Epithelial cell of prostate (primary cell): ENCODE results near the gene THBS4.
A peak's percentile ranks its signal among the peaks of the same experiment; 100 is the strongest.
"Not testable (repeated sequence)": the region's sequence is repeated elsewhere in the genome, so short reads cannot be mapped to it uniquely, and the experiment has no call there.

Experiments used
- DNase-seq: peaks from one replicate; pipeline ENCODE4 v3.0.0-alpha.2; 2011; ENCODE audit warnings: low read depth, low spot score
- H3K27ac ChIP-seq: fragments of 450-650 bp; 2 replicates; pipeline ENCODE4 v1.5.1; 2017; ENCODE audit warnings: mild to moderate bottlenecking

Gene THBS4

GRCh38 chr5:80072103-80073073, 37.2 kb downstream of the THBS4 start:
- DNase-seq: no peak
- H3K27ac ChIP-seq: no peak overlapping the region

- H3K27ac ChIP-seq: no peak overlapping the region
Observed at GRCh38 chr5:80076131-80077050, 41.2 kb downstream of the THBS4 start.

GRCh38 chr5:80077051-80077714, 42.0 kb downstream of the THBS4 start:
- H3K27ac ChIP-seq: no peak overlapping the region
- no peak for DNase-seq

More at GRCh38 chr5:80076131-80077050, 41.2 kb downstream of the THBS4 start:
- no peak for DNase-seq

- DNase-seq: no peak
- no peak overlapping the region for H3K27ac ChIP-seq
Observed at GRCh38 chr5:80078921-80079320, 43.8 kb downstream of the THBS4 start.

- H3K27ac ChIP-seq: no peak overlapping the region
- DNase-seq: no peak
Observed at GRCh38 chr5:80082281-80082680, 47.1 kb downstream of the THBS4 start.

- H3K27ac ChIP-seq: no peak overlapping the region
- no peak for DNase-seq
Observed at GRCh38 chr5:80082731-80083100, 47.6 kb downstream of the THBS4 start.

GRCh38 chr5:80083101-80083890, 48.1 kb downstream of the THBS4 start:
- no peak overlapping the region for H3K27ac ChIP-seq
- DNase-seq: peak; percentile 12

GRCh38 chr5:80090884-80091166, 55.7 kb downstream of the THBS4 start:
- no peak for DNase-seq
- no peak overlapping the region for H3K27ac ChIP-seq

- H3K27ac ChIP-seq, DNase-seq: not testable (repeated sequence)
Observed at GRCh38 chr5:80091792-80092192, 56.6 kb downstream of the THBS4 start.

- H3K27ac ChIP-seq: no peak overlapping the region
- DNase-seq: no peak
Observed at GRCh38 chr5:80092486-80093107, 57.4 kb downstream of the THBS4 start.

- DNase-seq: no peak
- H3K27ac ChIP-seq: no peak overlapping the region
Observed at GRCh38 chr5:80093796-80094195, 58.6 kb downstream of the THBS4 start.

GRCh38 chr5:80094236-80094738, 59.1 kb downstream of the THBS4 start:
- DNase-seq: no peak
- H3K27ac ChIP-seq: no peak overlapping the region

- no peak overlapping the region for H3K27ac ChIP-seq
Observed at GRCh38 chr5:80097451-80097850, 62.3 kb downstream of the THBS4 start.

GRCh38 chr5:80101993-80102392, 66.8 kb downstream of the THBS4 start:
- no peak overlapping the region for H3K27ac ChIP-seq
- DNase-seq: no peak

More at GRCh38 chr5:80097451-80097850, 62.3 kb downstream of the THBS4 start:
- no peak for DNase-seq

GRCh38 chr5:80103371-80103770, 68.2 kb downstream of the THBS4 start:
- H3K27ac ChIP-seq: no peak overlapping the region
- DNase-seq: no peak

- H3K27ac ChIP-seq: no peak overlapping the region
- DNase-seq: no peak
Observed at GRCh38 chr5:80105698-80106439, 70.7 kb downstream of the THBS4 start.

- no peak for DNase-seq
- H3K27ac ChIP-seq: no peak overlapping the region
Observed at GRCh38 chr5:80106916-80107315, 71.8 kb downstream of the THBS4 start.

- no peak for DNase-seq
- H3K27ac ChIP-seq: no peak overlapping the region
Observed at GRCh38 chr5:80109646-80110478, 74.7 kb downstream of the THBS4 start.
